Retinal pigment epithelial cell (primary cell): ENCODE measurements around the gene FOLR1.

ENCODE experiments used
- DNase-seq: peaks from one replicate; pipeline ENCODE4 v3.0.0-alpha.2; 2010; ENCODE audit warnings: low read depth
- H3K4me3 ChIP-seq: 2 replicates; pipeline ENCODE4 v1.5.1; 2011; ENCODE audit warnings: mild to moderate bottlenecking, low read length, control low read depth, moderate library complexity
- TF ChIP-seq, protein P1 (sequence below): conservative IDR thresholded peaks from 2 replicates; pipeline ENCODE4 v1.5.1; 2011; ENCODE audit warnings: low read depth, low read length, control low read depth, inconsistent platforms

FOLR1 gene

DNA sequence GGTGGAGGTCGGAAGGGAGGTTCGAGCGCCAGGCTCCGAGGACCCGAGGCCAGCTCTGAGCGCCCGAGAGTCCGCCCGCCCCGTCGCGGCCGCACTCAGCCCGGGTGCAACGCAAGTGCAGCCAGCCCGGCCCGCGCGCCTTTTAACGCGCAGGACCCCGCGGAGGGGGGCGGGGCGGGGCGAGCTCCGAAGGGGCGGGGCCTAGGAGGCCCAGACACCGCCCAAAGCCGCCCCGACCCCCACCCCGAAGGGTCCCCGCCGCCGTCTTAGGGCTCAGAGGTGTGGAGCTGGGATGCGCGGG lies 52.1 kb downstream of the FOLR1 start, which contains the start of gene PHOX2A:
Gene PHOX2A (minus strand): TSS at position 117 of the 301 bp plus-strand sequence. CDS start 172 bp downstream, outside the sequence.
- no peak for DNase-seq
- TF ChIP-seq, protein P1, sequence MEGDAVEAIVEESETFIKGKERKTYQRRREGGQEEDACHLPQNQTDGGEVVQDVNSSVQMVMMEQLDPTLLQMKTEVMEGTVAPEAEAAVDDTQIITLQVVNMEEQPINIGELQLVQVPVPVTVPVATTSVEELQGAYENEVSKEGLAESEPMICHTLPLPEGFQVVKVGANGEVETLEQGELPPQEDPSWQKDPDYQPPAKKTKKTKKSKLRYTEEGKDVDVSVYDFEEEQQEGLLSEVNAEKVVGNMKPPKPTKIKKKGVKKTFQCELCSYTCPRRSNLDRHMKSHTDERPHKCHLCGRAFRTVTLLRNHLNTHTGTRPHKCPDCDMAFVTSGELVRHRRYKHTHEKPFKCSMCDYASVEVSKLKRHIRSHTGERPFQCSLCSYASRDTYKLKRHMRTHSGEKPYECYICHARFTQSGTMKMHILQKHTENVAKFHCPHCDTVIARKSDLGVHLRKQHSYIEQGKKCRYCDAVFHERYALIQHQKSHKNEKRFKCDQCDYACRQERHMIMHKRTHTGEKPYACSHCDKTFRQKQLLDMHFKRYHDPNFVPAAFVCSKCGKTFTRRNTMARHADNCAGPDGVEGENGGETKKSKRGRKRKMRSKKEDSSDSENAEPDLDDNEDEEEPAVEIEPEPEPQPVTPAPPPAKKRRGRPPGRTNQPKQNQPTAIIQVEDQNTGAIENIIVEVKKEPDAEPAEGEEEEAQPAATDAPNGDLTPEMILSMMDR, result no peak
- peak within 1 kb of the TSS; percentile 10 for H3K4me3 ChIP-seq

DNA sequence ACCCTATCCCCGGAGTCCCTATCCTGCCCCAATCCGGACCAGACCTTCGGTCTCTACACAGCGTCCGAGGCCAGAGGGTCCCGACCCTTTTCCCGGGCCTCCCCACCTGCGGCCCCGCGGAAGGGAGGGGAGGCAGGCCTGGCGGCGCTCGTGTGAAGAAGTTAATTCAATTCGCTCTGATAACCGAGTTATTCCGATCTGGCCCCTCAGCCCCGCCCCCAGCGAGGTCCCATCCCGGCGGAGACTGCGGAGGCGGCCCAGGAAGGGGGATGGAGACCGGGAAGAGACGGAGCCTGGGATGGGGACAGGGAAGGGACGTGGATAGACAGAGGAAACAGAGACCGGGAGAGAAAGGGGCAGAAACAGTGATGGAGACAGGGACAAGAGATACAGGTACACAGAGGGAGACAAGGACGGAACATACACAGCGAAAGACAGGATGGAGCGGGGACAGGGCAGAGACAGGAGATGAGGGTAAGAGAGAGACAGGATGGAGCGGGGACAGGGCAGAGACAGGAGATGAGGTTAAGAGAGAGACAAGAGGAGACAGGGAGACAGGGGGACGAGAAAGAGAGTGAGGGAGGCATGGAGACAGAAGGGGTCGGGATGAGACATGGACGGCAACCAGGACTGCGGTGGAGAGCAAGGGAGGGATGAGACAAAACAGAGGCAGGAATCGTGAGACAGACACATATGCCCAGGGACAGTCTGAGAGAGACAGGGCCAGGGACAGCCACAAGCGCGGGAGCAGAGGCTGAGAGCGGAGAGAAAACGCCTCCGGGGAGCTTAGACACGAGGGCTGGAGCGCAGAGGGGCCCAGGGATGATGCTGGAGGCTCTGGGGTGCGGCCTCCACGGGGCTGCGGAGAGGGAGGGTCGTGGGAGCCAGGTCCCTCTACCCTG lies 52.7 kb downstream of the FOLR1 start:
- no peak for DNase-seq
- H3K4me3 ChIP-seq, result peak overlapping the region; percentile 10
- TF ChIP-seq, protein P1, result no peak

DNA sequence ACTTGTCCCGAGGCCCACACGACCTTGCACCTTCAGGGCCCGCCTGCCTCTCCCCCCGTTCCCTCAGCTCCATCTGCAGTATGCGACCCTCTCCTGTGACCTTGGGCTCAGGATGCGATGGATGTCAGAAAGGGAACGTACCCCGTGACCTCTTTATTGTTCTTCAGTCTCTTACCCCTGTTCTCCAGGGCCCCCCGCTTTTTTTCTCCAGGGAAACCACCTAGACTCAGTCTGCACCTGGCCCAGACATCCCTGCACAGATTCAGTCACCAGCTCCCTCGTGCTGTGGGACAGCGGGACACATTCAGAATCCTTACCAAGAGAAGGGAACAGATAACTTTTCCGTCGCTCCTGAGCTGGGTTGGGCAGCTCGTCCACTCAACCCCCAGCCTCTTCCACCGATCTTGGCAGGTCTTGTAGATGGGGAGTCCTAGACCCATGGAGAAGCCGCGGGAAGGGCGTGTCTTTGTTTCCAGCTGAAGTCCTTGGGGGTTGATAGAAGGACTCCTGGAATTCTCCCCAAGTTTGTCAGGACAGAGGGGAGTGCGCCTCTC lies 53.4 kb downstream of the FOLR1 start:
- TF ChIP-seq, protein P1, result no peak
- H3K4me3 ChIP-seq, result no peak overlapping the region
- no peak for DNase-seq
